Liver (tissue), 9 donors: ENCODE measurements around the gene ATP11C. TPM values are rescaled to one million over a fixed set of nuclear protein-coding genes. Genes with fewer than 3 reads are reported as not detected.

Source experiments
- DNase-seq: peaks from one replicate; pipeline ENCODE4 v3.0.0-alpha.2; 2017; ENCODE audit warnings: low spot score
- H3K27ac ChIP-seq, 2 donors: one replicate each; pipeline ENCODE4 v1.7.0; 2013; ENCODE audit warnings: inconsistent platforms in 2 of 2, low read length in 2 of 2, control low read depth in 1 of 2, low read depth in 1 of 2, mild to moderate bottlenecking in 1 of 2
- H3K27me3 ChIP-seq, 4 donors: one replicate each; pipeline versions ENCODE4 v1.6.1 to v1.7.0; 2013; ENCODE audit warnings: low read length in 3 of 4, inconsistent platforms in 1 of 4, mild to moderate bottlenecking in 1 of 4, moderate library complexity in 1 of 4; ENCODE audit not compliant: control insufficient read depth in 4 of 4, insufficient read depth in 4 of 4
- H3K36me3 ChIP-seq, 4 donors: one replicate each; pipeline versions ENCODE4 v1.6.1 to v1.7.0; 2013; ENCODE audit warnings: low read length in 3 of 4, mild to moderate bottlenecking in 3 of 4, low read depth in 1 of 4, moderate library complexity in 1 of 4; ENCODE audit not compliant: control insufficient read depth in 4 of 4, insufficient read depth in 3 of 4
- H3K4me1 ChIP-seq, 4 donors: one replicate each; pipeline versions ENCODE4 v1.6.1 to v1.7.0; 2013; ENCODE audit warnings: low read length in 3 of 4, mild to moderate bottlenecking in 3 of 4, moderate library complexity in 1 of 4; ENCODE audit not compliant: control insufficient read depth in 4 of 4, insufficient read depth in 4 of 4
- H3K4me3 ChIP-seq, 3 donors: one replicate each; pipeline versions ENCODE4 v1.6.1 to v1.7.0; 2013; ENCODE audit warnings: low read length in 3 of 3, control low read depth in 1 of 3, low read depth in 1 of 3, mild to moderate bottlenecking in 1 of 3
- H3K9ac ChIP-seq, 2 donors: one replicate each; pipeline ENCODE4 v1.7.0; 2013; ENCODE audit warnings: low read length in 2 of 2, mild to moderate bottlenecking in 2 of 2, moderate library complexity in 2 of 2, control low read depth in 1 of 2, low read depth in 1 of 2
- H3K9me3 ChIP-seq, 4 donors: one replicate each; pipeline versions ENCODE4 v1.6.1 to v1.7.0; 2013; ENCODE audit warnings: low read length in 3 of 4; ENCODE audit not compliant: control insufficient read depth in 4 of 4
- EGR1 ChIP-seq, 2 donors: IDR thresholded peaks; 2 replicates each; pipeline ENCODE4 v1.6.1; 2016 to 2018; ENCODE audit warnings: antibody characterized with exemption in 2 of 2, low read depth in 2 of 2
- FOXA1 ChIP-seq: IDR thresholded peaks from 2 replicates; pipeline ENCODE4 v1.6.1; 2016; ENCODE audit warnings: antibody characterized with exemption
- FOXA2 ChIP-seq: IDR thresholded peaks from 2 replicates; pipeline ENCODE4 v1.6.1; 2016; ENCODE audit warnings: antibody characterized with exemption
- GABPA ChIP-seq, 2 donors: IDR thresholded peaks in 1 of 2; conservative IDR thresholded peaks in 1 of 2; 2 replicates each; pipeline ENCODE4 v1.6.1; 2016; ENCODE audit warnings: antibody characterized with exemption in 2 of 2, mild to moderate bottlenecking in 1 of 2, moderate library complexity in 1 of 2
- HNF4A ChIP-seq, 2 donors: conservative IDR thresholded peaks; 2 replicates each; pipeline ENCODE4 v1.6.1; 2016; ENCODE audit warnings: antibody characterized with exemption in 2 of 2, mild to moderate bottlenecking in 2 of 2
- HNF4G ChIP-seq: IDR thresholded peaks from 2 replicates; pipeline ENCODE4 v1.6.1; 2016; ENCODE audit warnings: antibody characterized with exemption
- JUND ChIP-seq, 2 donors: IDR thresholded peaks; 2 replicates each; pipeline ENCODE4 v1.6.1; 2016; ENCODE audit warnings: antibody characterized with exemption in 2 of 2
- NR2F2 ChIP-seq: IDR thresholded peaks from 2 replicates; pipeline ENCODE4 v1.6.1; 2016; ENCODE audit warnings: antibody characterized with exemption
- RAD21 ChIP-seq, 2 donors: IDR thresholded peaks; 2 replicates each; pipeline ENCODE4 v1.6.1; 2016; ENCODE audit warnings: antibody characterized with exemption in 2 of 2, mild to moderate bottlenecking in 2 of 2
- RXRA ChIP-seq, 2 donors: IDR thresholded peaks; 2 replicates each; pipeline ENCODE4 v1.6.1; 2017 to 2018; ENCODE audit warnings: antibody characterized with exemption in 2 of 2, mild to moderate bottlenecking in 1 of 2
- SP1 ChIP-seq: IDR thresholded peaks from 2 replicates; pipeline ENCODE4 v1.6.1; 2018; ENCODE audit warnings: antibody characterized with exemption, mild to moderate bottlenecking
- TAF1 ChIP-seq: conservative IDR thresholded peaks from 2 replicates; pipeline ENCODE4 v1.6.1; 2016; ENCODE audit warnings: antibody characterized with exemption, mild to moderate bottlenecking
- YY1 ChIP-seq: IDR thresholded peaks from 2 replicates; pipeline ENCODE4 v1.6.1; 2016; ENCODE audit warnings: antibody characterized with exemption, mild to moderate bottlenecking
- WGBS: extraction: QIAGEN DNeasy Blood & Tissue Kit; methylation state at CpG from one replicate; pipeline ENCODE4 v1.1.7; 2013; 5-methylcytosine and 5-hydroxymethylcytosine counted together
- polyA plus RNA-seq, 2 donors: library from polyadenylated mRNA; stranded (reverse) in 1 of 2; unstranded in 1 of 2; fragments of 200-250 nt in 1 of 2; fragments of >200 nt in 1 of 2; fragmentation: Nextera tagmentation in 1 of 2; extraction: Ambion mirVana in 1 of 2; gene quantifications; one replicate each; pipeline versions ENCODE4 v1.2.1 to v1.2.3, GENCODE V29; 2013 to 2015
- total RNA-seq, 2 donors: library from RNA; depleted of rRNA; stranded (reverse); fragments of >200 nt; gene quantifications; one replicate each; pipeline ENCODE4 v1.2.3, GENCODE V29; 2014
- TF ChIP-seq, protein P1 (sequence below): IDR thresholded peaks from 2 replicates; pipeline ENCODE4 v1.6.1; 2016; ENCODE audit warnings: antibody characterized with exemption
- TF ChIP-seq, protein P2 (sequence below): IDR thresholded peaks from 2 replicates; pipeline ENCODE4 v1.6.1; 2016; ENCODE audit warnings: antibody characterized with exemption, mild to moderate bottlenecking
- TF ChIP-seq, protein P3 (sequence below): IDR thresholded peaks from 2 replicates; pipeline ENCODE4 v1.6.1; 2016; ENCODE audit warnings: antibody characterized with exemption
- TF ChIP-seq, protein P4 (sequence below): IDR thresholded peaks from 2 replicates; pipeline ENCODE4 v1.6.1; 2016; ENCODE audit warnings: antibody characterized with exemption
- TF ChIP-seq, protein P5 (sequence below): fragments of 150-350 bp; IDR thresholded peaks from 2 replicates; pipeline ENCODE4 v1.5.1; 2017; ENCODE audit warnings: improper control_type of control experiment, low read depth, low read length; ENCODE audit not compliant: missing input control
- donor health status: healthy.
- donor health status: healthy.
- donor health status: healthy.
- donor health status: healthy.
- donor health status: healthy.

Gene ATP11C
- total and polyA plus RNA-seq, 4 donors, result 11.8 to 52.1 (median 18.9) TPM

DNA sequence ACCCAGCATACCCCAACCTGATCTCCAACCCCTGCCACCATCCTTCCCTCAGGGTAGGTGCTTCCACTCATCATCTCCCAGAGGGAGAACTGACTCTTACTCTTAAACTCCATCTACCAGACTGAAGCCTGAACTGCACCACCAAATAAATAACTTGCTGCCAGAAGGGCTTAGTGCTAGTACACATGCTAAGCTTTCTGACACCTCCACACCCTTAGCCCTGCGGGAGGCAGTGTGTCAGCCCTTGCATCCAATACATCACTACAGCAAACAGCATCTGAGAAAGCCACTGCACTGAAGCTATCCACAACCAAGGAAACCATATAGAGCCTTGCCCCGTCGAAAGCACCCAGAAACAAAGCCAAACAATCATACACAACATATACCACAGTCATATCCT, 156.3 kb downstream of the ATP11C start:
- WGBS, result 94% methylated on average over 3 of the region's 3 CpGs
- Histone ChIP-seq H3K4me1 (no peaks in the 10 kb centered on the region), H3K4me3 (no peak overlapping the region), H3K27me3 (no peaks in the 10 kb centered on the region), H3K9ac (no peak overlapping the region), H3K9me3 (no peaks in the 10 kb centered on the region), H3K36me3 (peaks cover 0 to 13% (median 8%) of the 10 kb centered on the region in 4 donors), H3K27ac (no peak overlapping the region)
- TF ChIP-seq TAF1 (no peak), EGR1 (IDR thresholded peaks at IDR 0.05; ENCODE audit: low read depth in 2 of 2) (no peak), HNF4A (conservative IDR thresholded peaks at IDR 0.05) (no peak), FOXA2 (no peak), GABPA (IDR thresholded peaks at IDR 0.05 in 1 of 2, conservative IDR thresholded peaks at IDR 0.05 in 1 of 2) (no peak), FOXA1 (no peak), HNF4G (no peak), JUND (IDR thresholded peaks at IDR 0.05) (no peak), NR2F2 (no peak), RAD21 (IDR thresholded peaks at IDR 0.05) (no peak), SP1 (no peak), YY1 (no peak), RXRA (IDR thresholded peaks at IDR 0.05) (no peak)
- TF ChIP-seq, protein P1, sequence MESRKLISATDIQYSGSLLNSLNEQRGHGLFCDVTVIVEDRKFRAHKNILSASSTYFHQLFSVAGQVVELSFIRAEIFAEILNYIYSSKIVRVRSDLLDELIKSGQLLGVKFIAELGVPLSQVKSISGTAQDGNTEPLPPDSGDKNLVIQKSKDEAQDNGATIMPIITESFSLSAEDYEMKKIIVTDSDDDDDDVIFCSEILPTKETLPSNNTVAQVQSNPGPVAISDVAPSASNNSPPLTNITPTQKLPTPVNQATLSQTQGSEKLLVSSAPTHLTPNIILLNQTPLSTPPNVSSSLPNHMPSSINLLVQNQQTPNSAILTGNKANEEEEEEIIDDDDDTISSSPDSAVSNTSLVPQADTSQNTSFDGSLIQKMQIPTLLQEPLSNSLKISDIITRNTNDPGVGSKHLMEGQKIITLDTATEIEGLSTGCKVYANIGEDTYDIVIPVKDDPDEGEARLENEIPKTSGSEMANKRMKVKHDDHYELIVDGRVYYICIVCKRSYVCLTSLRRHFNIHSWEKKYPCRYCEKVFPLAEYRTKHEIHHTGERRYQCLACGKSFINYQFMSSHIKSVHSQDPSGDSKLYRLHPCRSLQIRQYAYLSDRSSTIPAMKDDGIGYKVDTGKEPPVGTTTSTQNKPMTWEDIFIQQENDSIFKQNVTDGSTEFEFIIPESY, result no peak
- TF ChIP-seq, protein P2, sequence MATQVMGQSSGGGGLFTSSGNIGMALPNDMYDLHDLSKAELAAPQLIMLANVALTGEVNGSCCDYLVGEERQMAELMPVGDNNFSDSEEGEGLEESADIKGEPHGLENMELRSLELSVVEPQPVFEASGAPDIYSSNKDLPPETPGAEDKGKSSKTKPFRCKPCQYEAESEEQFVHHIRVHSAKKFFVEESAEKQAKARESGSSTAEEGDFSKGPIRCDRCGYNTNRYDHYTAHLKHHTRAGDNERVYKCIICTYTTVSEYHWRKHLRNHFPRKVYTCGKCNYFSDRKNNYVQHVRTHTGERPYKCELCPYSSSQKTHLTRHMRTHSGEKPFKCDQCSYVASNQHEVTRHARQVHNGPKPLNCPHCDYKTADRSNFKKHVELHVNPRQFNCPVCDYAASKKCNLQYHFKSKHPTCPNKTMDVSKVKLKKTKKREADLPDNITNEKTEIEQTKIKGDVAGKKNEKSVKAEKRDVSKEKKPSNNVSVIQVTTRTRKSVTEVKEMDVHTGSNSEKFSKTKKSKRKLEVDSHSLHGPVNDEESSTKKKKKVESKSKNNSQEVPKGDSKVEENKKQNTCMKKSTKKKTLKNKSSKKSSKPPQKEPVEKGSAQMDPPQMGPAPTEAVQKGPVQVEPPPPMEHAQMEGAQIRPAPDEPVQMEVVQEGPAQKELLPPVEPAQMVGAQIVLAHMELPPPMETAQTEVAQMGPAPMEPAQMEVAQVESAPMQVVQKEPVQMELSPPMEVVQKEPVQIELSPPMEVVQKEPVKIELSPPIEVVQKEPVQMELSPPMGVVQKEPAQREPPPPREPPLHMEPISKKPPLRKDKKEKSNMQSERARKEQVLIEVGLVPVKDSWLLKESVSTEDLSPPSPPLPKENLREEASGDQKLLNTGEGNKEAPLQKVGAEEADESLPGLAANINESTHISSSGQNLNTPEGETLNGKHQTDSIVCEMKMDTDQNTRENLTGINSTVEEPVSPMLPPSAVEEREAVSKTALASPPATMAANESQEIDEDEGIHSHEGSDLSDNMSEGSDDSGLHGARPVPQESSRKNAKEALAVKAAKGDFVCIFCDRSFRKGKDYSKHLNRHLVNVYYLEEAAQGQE, result no peak
- TF ChIP-seq, protein P3, sequence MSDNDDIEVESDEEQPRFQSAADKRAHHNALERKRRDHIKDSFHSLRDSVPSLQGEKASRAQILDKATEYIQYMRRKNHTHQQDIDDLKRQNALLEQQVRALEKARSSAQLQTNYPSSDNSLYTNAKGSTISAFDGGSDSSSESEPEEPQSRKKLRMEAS, result no peak
- TF ChIP-seq, protein P4, sequence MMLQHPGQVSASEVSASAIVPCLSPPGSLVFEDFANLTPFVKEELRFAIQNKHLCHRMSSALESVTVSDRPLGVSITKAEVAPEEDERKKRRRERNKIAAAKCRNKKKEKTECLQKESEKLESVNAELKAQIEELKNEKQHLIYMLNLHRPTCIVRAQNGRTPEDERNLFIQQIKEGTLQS, result no peak
- TF ChIP-seq, protein P5, sequence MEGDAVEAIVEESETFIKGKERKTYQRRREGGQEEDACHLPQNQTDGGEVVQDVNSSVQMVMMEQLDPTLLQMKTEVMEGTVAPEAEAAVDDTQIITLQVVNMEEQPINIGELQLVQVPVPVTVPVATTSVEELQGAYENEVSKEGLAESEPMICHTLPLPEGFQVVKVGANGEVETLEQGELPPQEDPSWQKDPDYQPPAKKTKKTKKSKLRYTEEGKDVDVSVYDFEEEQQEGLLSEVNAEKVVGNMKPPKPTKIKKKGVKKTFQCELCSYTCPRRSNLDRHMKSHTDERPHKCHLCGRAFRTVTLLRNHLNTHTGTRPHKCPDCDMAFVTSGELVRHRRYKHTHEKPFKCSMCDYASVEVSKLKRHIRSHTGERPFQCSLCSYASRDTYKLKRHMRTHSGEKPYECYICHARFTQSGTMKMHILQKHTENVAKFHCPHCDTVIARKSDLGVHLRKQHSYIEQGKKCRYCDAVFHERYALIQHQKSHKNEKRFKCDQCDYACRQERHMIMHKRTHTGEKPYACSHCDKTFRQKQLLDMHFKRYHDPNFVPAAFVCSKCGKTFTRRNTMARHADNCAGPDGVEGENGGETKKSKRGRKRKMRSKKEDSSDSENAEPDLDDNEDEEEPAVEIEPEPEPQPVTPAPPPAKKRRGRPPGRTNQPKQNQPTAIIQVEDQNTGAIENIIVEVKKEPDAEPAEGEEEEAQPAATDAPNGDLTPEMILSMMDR, result no peak
- no peak for DNase-seq
